ENCODE results near the gene TTYH3.

GRCh38 chr7:2640846-2641316, 9.1 kb downstream of the TTYH3 start:
- no peak for TF ChIP-seq CTCF (IDR thresholded peaks at IDR 0.05; ENCODE audit: low read depth, low read length, poor library complexity, severe bottlenecking)
- no peak for TF ChIP-seq EZH2phosphoT487 (IDR thresholded peaks at IDR 0.05; ENCODE audit: borderline replicate concordance, low read length)

All from DOHH2 (cell line).